ENCODE data around the gene ZNF793.
A peak's percentile ranks its signal among the peaks of the same experiment; 100 is the strongest.

The ZNF793 gene

GRCh38 chr19:37506387-37507166, at the start of gene ZNF793:
ZNF793 (plus strand) TSS chr19:37506939; CDS start chr19:37523440, 16,501 bp downstream.
- peak; percentile 29 for DNase-seq (ENCODE audit: extremely low read depth, low read depth)
- no peak for TF ChIP-seq CTCF (IDR thresholded peaks at IDR 0.05; ENCODE audit: low read depth, low read length)

- no peak for DNase-seq (ENCODE audit: extremely low read depth, low read depth)
Measured at GRCh38 chr19:37466277-37466797, 40.4 kb upstream of the ZNF793 start.

GRCh38 chr19:37466798-37467607, 39.7 kb upstream of the ZNF793 start, which contains the start of gene ZNF569:
ZNF569 (minus strand) TSS chr19:37467444; CDS start chr19:37444921, 22,523 bp downstream.
- no peak for TF ChIP-seq CTCF (IDR thresholded peaks at IDR 0.05; ENCODE audit: low read depth, low read length)
- DNase-seq (ENCODE audit: extremely low read depth, low read depth), result peak; percentile 81

More at GRCh38 chr19:37466277-37466797, 40.4 kb upstream of the ZNF793 start:
- no peak for TF ChIP-seq CTCF (IDR thresholded peaks at IDR 0.05; ENCODE audit: low read depth, low read length)

- DNase-seq (ENCODE audit: extremely low read depth, low read depth), result no peak
- no peak for TF ChIP-seq CTCF (IDR thresholded peaks at IDR 0.05; ENCODE audit: low read depth, low read length)
Measured at GRCh38 chr19:37467608-37468090, 39.1 kb upstream of the ZNF793 start.

GRCh38 chr19:37468961-37469777, 37.6 kb upstream of the ZNF793 start, which contains the start of gene ZNF570:
ZNF570 (plus strand) TSS chr19:37469356; CDS start chr19:37470355, 999 bp downstream.
- no peak for TF ChIP-seq CTCF (IDR thresholded peaks at IDR 0.05; ENCODE audit: low read depth, low read length)
- peak; percentile 58 for DNase-seq (ENCODE audit: extremely low read depth, low read depth)

GRCh38 chr19:37470216-37470615, 36.5 kb upstream of the ZNF793 start:
- DNase-seq (ENCODE audit: extremely low read depth, low read depth), result no peak
- no peak for TF ChIP-seq CTCF (IDR thresholded peaks at IDR 0.05; ENCODE audit: low read depth, low read length)
